Measurements from ENCODE around the gene POC1B.

DNA sequence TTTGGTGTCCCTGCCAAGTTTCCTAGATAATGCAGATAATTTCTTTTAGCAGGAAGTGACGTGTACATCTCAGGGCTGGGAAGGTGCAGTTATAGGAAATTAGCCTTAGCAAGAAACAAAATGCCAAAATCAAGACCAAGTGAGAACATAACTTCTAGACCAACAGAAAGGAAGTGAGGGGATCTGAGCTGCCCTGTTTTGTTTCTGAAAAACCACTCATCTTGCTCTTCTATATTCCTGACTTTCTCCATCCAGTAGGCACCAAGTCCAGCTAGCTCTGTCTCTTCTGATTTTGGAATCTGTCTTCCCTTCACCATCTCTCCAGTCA, 149.7 kb downstream of the POC1B start:
- TF ChIP-seq, protein P1, sequence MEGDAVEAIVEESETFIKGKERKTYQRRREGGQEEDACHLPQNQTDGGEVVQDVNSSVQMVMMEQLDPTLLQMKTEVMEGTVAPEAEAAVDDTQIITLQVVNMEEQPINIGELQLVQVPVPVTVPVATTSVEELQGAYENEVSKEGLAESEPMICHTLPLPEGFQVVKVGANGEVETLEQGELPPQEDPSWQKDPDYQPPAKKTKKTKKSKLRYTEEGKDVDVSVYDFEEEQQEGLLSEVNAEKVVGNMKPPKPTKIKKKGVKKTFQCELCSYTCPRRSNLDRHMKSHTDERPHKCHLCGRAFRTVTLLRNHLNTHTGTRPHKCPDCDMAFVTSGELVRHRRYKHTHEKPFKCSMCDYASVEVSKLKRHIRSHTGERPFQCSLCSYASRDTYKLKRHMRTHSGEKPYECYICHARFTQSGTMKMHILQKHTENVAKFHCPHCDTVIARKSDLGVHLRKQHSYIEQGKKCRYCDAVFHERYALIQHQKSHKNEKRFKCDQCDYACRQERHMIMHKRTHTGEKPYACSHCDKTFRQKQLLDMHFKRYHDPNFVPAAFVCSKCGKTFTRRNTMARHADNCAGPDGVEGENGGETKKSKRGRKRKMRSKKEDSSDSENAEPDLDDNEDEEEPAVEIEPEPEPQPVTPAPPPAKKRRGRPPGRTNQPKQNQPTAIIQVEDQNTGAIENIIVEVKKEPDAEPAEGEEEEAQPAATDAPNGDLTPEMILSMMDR (IDR thresholded peaks at IDR 0.05; ENCODE audit: extremely low read depth in 1 of 2, insufficient read depth in 1 of 2, low read depth in 1 of 2, low read length in 2 of 2): no peak
- TF ChIP-seq POLR2AphosphoS5 (IDR thresholded peaks at IDR 0.05; ENCODE audit: insufficient read depth, low read depth, low read length) (no peak), POLR2A (IDR thresholded peaks at IDR 0.05; ENCODE audit: low read depth, low read length) (no peak)

Data from endothelial cell of umbilical vein (primary cell).